HG03039 (cell line): ENCODE results near the gene COPS8.

ENCODE experiments used
- ATAC-seq: cut with Tn5 transposase; IDR thresholded peaks from one replicate; pipeline ENCODE4 v1.9.1; 2021; ENCODE audit warnings: mild to moderate bottlenecking, moderate library complexity; ENCODE audit not compliant: unreplicated experiment

Gene COPS8

GRCh38 chr2:237064203-237065070 lies 21.3 kb upstream of the COPS8 start:
- ATAC-seq: no peak

DNA sequence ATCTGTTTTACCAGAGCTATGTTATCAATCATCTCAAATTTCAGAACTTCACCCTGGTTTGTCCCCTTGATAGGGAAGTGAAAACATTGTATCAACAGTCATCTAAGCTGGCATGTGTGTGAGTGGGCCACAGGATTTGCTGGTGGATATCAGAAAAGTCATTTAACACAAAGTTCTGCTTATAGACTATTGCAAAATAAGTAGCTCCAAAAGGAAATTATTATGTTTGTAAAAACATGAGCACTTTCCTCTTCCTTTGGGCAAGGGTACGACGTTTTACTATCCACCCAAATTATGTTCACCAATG lies 20.7 kb upstream of the COPS8 start:
- ATAC-seq: no peak

GRCh38 chr2:237066396-237066795 lies 19.3 kb upstream of the COPS8 start:
- ATAC-seq: no peak

GRCh38 chr2:237068005-237068576 lies 17.6 kb upstream of the COPS8 start:
- ATAC-seq: no peak

DNA sequence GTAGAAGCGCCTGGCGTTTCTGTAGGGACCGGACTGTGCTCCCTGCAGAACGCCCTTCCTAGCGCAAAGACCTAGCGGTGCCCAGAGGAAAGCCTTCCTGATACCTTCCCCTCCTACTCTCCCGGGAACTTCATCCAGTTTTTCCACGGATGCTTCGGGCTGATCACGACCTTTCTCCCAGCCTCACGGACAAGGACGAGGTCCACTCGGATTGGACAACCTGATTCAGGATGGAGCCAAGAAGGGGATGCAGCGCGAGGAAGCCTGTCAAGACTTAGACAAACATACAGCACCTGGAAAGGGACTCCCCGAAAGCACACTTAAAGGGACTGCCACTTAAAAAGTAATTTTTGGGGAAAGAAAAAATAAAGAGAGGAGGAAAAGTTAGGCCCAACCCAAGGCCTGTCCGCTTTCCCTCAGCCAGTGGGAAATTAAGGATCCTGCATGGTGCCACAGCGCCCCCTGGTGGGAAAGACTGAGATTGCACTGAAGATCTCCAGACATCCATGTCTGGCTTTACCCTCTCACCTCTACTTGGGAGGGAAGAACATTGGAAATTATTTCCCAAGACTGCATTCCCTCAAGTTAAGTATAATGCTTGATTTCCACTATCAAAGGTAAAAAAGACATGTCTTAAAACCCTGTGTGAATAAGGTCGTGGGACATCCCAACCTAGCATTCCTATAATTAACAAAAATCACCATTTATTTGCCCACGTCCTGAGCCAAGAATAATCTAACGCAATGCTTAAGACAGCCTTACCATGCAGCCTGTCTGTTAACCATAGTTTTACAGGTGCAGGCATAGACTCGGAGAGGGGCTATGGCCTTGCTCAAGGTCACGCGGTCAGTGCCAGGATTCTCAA lies 13.4 kb upstream of the COPS8 start:
- no peak for ATAC-seq

DNA sequence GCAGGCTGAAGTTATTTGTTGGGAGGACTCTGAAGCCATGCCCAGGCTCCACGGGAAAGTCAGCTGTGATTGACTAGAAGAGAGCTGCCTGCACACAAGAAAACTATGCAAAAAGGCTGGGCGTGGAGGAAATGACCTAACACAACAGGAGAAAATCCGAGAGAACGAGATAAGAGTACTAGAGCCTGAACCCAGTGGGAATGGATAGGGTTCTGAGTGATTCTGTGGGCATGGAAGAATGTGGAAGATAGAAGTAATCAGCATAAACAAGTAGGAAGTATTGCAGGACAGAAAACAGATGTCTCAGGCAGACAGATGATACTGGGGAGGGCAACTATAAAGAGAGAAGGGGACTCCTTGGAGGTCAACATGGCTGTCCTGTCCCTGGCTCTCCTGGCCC lies 12.1 kb upstream of the COPS8 start:
- ATAC-seq: no peak

- ATAC-seq: no peak
These were observed 11.3 kb upstream of the COPS8 start for GRCh38 chr2:237074211-237074993.

DNA sequence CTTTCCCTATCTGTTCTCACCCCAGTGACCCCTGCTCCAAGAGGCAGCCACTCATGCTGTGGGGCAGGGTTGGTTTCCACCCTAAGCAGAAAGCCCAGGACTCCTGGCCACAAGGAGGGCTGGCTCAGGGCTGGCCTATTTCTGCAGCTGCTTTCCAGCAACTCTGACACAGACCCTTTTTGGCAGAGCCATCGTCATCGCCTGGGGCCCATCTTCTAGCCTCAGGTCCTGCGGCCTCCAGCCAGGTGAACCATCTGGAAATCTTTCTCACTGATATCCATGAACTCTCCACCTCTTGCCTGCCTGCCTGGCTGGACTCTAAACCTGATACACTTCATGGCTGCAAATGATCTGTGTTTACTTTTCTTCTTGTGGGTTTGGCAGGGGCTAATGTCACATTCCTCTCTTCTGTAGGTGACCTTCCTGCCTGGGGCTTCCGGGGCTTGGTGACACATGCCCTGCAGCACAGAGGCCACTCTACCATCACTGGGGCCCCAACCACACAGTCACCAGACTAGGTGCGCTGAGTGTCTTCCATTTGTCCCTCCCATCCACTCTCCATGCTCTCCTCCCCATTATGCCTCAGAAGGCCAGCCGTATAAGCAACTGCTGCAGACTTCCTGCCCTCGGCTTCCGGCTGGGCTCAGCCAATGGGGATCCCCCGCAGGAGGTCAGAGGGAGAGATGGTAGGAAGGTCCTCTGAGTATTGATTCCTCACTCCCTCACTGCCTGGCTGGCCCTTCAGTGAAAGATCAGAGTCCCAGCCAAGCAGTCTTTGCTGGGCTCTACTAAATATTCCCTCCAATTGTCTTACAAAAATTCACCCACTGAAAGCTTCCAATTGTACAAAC lies 9.7 kb upstream of the COPS8 start:
- ATAC-seq: no peak

GRCh38 chr2:237081596-237081995 lies 4.1 kb upstream of the COPS8 start:
- ATAC-seq: no peak

DNA sequence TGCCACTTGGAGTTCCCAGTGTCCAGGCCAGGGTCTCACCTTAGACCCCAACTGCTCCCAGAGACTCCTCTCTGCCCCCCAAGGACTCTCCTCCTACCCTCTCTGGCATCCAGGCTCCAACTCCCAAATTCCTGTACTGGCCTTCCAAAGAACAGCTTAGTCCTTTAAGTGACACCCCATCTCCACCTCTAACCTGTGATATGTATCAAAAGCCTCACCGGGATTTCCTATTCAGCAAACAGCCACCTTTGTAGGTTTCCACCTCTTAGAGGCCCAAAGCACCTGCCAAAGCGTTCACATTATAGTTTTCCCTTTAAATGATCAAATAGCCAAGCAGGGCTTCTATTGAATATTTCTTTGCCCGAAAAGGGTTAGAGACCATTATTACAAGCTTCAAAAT lies 2.7 kb upstream of the COPS8 start:
- no peak for ATAC-seq

DNA sequence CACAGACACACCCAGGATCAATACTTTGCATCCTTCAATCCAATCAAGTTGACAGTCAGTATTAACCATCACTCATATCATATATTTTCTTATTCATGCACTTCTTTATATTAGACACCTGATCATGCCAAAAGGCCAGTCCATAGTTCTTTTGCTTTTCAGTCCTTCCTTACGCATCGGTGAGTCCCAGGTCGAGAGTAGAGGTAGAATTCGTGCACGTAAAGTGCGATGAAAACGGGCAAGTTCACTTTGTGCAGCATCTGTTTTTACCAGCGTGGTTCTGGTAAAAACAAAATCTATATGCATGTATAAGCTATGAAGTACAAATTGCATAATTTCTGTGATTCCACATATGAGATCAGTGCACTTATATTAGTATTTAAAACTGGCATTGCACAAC lies 1.2 kb upstream of the COPS8 start:
- no peak for ATAC-seq

GRCh38 chr2:237090906-237091305 lies 5.2 kb downstream of the COPS8 start:
- ATAC-seq: no peak

- ATAC-seq: no peak
These were observed 6.2 kb downstream of the COPS8 start for GRCh38 chr2:237091779-237092436.

DNA sequence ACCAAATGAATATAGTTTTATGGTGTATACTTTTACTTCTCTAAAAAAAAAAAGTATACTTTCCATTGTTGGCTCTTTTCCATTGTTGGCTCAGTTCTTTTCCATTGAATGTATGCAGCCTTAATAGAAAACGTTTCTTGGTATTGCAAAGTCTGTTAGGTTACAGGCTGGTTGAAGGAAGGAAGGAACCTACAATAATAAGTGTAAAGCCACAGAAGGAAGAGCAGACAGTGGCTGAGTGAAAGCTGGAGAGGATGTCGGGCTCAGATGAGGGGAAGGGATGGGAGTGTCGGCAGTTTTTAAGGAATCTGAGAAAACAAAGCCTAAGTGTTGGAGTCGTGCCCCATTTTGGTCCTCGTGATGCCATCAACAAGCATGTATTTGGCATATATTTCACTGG lies 6.8 kb downstream of the COPS8 start:
- no peak for ATAC-seq

GRCh38 chr2:237092920-237093781 lies 7.5 kb downstream of the COPS8 start:
- no peak for ATAC-seq

DNA sequence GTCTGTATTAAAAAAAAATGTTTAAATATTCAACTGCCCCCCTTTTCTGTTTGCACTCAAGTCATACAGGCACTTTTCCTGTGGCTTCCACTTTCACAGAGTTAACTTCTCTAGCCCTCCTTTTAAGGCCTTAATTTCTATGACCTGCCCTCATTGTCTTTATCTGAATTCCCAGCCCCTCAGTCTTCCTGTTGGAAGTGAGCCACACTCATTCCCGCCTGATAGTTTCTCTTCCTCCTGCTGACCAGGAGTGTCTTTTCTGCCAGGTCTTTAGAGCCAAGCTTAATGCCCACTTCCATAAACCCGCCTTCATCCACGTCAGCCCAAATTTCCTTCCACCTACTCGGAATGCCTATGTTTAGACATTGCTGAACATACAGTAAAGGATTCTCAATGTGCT lies 10.5 kb downstream of the COPS8 start:
- no peak for ATAC-seq

- no peak for ATAC-seq
These were observed 11.2 kb downstream of the COPS8 start for GRCh38 chr2:237096911-237097310.

- ATAC-seq: no peak
These were observed 11.7 kb downstream of the COPS8 start for GRCh38 chr2:237097326-237097910.
